HG02798 (cell line): ENCODE results near the gene GPN1.
"Not testable (repeated sequence)": the region's sequence is repeated elsewhere in the genome, so short reads cannot be mapped to it uniquely, and the experiment has no call there.

Source experiments
- ATAC-seq: cut with Tn5 transposase; IDR thresholded peaks from one replicate; pipeline ENCODE4 v1.9.1; 2021; ENCODE audit warnings: mild to moderate bottlenecking; ENCODE audit not compliant: unreplicated experiment, poor library complexity

GPN1 gene

DNA sequence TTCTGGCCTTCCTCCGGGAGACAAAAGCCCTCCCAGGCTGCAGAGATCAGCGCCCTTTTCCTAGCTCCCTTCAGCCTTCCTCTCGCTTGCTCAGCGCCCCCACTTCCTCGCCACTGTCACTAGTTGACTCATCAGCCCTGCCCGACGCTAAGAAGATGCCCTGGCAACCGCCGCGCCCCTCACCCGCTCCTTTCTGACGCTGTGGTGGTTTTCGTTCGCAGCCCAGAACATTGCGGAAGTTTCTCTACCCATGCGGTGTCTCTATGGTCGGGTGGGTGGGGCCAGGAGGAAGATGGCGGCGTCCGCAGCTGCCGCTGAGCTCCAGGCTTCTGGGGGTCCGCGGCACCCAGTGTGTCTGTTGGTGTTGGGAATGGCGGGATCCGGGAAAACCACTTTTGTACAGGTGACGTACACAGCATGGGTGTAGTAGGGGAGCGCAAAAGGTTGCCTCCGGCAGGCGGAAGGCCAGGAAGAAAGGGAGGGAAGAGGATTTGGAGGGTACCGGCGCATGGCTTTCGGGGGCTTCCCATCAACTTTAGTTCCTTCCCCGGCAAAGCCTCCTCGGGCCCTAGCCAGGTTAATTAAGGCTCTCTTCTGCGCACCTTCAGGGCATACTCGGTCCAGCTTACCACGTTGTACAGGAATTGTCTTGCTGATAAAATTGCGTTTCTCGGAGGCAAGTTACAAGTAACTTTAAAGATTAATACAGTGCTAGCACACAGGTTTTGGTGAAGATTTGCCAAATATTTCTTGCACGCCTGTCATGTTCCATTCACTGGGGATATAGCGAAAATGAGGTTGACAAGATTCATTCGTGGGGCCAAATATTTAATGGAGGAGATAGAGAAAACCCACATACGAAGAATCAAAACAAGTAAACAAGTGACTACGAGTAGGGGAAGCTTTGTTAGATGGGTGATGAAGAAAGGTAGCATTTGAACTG is at the start of gene GPN1, which contains the start of gene CCDC121:
Gene GPN1, plus strand, starts transcription at position 284 of the 943 bp plus-strand sequence. Its CDS starts 9 bp downstream, at position 293.
Gene CCDC121, minus strand, starts transcription at position 246 of the 943 bp plus-strand sequence. CDS start 1,213 bp downstream, outside the sequence.
- ATAC-seq: peak; percentile 99

DNA sequence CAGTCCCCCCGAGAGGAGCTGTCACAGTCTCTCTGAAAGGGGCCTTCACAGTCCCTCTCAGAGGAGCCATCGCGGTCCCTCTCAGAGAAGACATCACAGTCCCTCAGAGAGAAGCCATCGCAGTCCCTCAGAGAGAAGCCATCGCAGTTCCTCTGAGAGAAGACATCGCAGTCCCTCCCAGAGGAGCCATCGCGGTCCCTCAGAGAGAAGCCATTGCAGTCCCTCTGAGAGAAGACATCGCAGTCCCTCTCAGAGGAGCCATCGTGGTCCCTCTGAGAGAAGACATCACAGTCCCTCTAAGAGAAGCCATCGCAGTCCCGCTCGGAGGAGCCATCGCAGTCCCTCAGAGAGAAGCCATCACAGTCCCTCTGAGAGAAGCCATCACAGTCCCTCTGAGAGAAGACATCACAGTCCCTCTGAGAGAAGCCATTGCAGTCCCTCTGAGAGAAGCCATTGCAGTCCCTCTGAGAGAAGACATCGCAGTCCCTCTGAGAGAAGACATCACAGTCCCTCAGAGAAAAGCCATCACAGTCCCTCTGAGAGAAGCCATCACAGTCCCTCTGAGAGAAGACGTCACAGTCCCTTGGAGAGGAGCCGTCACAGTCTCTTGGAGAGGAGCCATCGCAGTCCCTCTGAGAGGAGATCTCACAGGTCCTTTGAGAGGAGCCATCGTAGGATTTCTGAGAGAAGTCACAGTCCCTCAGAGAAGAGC is 47.3 kb upstream of the GPN1 start:
- ATAC-seq: no peak

DNA sequence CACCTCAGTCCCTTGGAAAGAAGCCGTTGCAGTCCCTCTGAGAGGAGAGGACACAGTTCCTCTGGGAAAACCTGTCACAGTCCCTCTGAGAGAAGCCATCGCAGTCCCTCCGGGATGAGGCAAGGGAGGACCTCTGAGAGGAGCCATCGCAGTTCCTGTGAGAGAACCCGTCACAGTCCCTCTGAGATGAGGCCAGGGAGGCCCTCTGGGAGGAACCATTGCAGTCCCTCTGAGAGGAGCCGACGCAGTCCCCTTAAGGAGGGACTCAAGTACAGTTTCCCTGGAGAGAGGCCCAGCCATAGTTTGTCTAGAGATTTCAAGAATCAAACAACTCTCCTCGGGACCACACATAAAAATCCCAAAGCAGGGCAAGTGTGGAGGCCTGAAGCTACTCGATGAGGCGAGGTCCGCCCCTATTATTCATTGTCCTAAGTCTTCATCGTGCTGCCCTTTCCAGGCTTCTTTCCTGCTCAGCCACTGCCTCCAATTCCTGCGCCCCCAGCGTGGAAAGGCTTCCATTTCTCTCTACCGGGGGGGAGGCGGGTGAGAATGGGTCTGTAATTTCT is 46.6 kb upstream of the GPN1 start:
- ATAC-seq: no peak

DNA sequence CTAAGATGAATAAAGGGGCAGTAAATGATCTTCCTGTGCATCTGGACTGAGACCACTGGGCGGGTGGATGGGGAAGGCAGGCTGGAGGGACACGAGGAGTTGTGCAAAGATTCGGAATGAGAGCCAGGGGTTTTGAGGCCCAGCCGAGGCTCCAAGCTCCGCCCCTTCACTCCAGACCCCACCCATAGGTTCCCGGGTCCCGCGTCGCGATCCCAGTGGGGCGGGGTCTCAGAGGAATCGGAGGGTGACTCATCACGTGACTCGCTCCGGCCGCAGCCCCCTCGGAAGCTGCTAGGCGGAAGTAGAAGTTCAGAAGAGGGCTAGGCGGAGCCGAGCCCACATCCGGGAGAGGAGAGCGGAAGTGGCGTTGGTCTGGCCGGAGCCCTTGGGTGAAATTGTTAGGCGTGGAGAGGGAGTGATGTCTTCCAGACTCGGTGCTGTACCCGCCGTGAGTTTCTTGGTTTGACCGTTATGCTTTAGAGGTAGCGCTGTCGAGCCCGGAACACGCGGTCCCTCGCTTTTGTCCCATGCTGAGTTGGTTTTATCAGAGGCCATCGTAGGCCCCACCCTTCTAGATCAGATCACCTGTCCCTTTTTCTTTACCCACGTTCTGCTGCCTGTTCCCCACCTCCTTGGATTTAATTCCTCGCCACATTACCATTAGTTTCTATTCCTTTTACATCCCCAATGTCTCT is 46.0 kb upstream of the GPN1 start, which contains the start of gene ZNF512:
Gene ZNF512, plus strand, starts transcription at position 348 of the 695 bp plus-strand sequence. Its CDS starts 71 bp downstream, at position 419.
- ATAC-seq: peak; percentile 92

DNA sequence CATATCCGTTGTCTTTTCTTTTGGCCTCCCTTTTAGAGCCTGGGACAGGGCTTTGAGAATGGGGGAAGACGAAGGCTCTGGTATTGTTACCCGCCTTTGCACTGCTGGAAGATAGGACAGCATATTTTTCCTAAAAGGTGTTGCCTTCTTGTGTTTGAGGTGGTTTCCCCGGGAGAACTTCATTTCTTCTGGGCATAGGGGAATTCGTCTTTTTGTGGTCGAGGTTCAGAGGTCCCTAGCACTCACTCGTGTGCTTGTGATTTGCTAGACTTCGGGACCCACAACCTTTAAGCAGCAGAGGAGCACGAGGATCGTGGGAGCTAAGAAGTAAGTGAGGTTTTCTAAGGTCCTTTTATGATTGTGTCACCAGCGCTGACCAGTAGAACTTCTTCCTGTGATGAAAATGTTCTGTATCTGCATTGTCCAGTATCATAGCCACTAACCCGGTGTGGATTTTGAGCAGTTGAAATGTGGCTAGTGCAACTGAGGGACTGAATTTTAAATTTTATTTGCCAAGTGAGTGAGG is 45.4 kb upstream of the GPN1 start:
- ATAC-seq: no peak

DNA sequence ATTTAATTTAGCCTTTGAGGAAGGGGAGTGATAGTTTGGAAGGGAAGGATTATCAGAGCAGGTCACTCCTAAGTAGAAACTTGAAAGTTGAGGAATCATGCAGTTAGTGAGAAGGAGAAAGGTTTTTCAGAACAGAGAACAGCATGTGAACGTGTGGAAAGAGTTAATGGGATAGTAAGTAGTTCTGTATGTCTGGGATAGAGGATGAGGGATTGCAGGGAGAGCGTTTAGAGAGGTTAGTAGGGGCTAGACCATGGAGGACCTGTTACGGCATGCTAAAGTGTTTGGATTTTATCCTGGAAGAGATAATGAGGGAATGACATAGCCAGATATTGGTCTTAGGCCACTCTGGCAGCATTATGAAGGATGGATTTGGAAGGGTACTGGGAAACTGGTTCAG is 44.3 kb upstream of the GPN1 start:
- no peak for ATAC-seq

DNA sequence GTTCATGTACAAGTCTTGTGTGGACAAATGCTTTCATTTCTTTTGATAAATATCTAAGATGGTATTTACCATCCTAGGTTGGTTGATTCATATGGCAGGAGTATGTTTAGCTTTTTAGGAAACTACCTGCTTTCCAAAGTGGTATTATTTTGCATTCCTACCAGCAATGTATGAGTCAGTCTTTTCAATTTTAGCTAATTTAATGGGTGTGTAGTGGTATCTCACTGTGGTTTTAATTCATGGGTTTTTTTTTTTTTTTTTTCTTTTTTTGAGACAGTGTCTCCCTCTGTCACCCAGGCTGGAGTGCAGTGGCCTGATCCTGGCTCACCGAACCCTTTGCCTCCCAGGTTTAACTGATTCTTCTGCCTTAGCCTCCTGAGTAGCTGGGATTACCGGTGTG is 41.8 kb upstream of the GPN1 start:
- no peak for ATAC-seq

DNA sequence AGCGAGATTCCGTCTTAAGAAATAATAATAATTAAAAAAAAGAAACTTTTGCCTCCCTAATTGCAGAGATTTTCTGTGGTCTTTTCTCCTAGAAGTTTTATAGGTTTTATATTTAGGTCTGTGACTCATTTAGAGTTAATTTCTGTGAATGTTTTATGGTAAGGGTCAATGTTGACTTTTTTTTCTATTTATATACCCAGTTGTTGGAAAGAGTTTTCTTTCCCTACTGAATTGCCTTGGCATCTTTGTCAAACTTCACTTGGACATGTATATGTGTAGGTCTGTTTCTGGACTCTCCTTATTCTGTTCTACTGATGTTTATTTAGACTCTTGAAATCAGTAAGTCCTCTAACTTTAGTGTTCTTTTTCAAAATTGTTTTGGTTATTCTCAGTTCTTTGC is 40.5 kb upstream of the GPN1 start:
- ATAC-seq: no peak

DNA sequence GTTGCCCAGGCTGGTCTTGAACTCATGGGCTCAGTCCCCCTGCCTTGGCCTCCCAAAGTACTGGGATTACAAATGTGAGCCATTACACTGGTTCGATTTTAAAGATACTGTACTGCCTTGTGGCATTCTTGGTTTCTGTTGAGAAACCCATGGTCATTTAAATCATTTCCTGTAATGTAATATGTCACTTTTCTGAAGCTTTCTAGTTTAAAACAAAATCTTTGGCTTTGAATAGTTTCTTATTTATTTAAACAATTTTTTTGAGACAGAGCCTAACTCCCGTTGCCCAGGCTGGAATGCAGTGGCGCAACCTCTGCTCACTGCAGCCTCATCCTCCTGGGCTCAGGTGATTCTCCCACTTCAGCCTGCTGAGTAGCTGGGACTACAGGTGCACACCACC is 37.1 kb upstream of the GPN1 start:
- no peak for ATAC-seq

DNA sequence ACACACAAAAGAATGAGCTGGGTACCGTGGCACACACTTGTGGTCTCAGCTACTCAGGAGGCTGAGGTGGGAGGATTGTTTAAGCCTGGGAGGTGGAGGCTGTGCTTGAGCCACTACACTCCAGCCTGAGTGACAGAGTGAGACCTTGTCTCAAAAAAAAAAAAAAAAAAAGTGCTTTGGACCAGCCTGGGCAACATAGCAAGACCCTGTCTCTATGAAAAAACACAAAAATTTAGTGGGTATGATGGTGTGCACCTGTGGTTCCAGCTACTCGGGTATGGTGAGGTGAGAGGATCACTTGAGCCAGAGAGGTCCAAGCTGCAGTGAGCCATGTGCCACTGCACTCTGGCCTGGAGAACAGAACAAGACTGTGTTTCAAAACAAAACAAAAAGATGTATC is 35.6 kb upstream of the GPN1 start:
- ATAC-seq: no peak

DNA sequence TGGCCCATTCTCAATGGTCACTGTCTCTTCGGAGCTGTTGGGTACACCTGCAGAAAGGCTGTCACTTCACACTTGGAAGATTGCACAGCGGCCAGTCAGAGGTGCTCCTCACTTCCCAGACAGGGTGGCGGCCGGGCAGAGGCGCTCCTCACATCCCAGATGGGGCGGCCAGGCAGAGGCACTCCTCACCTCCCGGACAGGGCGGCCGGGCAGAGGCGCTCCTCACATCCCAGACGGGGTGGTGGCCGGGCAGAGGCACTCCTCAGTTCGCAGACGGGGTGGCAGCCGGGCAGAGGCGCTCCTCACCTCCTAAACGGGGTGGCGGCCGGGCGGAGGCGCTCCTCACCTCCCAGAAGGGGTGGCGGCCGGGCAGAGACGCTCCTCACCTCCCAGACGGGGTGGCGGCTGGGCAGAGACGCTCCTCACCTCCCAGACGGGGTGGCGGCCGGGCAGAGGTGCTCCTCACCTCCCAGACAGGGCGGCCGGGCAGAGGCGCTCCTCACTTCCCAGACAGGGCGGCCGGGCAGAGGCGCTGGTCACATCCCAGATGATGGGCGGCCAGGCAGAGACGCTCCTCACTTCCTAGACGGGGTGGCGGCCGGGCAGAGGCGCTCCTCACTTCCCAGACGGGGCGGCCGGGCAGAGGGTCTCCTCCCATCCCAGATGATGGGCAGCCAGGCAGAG is 34.7 kb upstream of the GPN1 start:
- not testable (repeated sequence) for ATAC-seq

DNA sequence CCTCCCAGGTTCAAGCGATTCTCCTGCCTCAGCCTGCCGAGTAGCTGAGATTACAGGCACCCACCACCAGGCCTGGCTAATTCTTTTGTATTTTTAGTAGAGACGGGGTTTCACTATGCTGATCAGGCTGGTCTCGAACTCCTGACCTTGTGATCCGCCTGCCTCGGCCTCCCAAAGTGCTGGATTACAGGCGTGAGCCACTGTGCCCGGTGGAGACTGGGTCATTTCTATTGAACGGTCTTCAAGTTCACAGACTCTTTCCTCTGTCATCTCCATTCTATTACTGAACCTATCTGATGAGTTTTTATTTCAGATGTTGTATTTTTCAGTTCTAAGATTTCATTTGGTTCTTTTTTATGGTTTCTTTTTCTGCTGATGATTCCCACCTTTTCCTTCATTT is 33.4 kb upstream of the GPN1 start:
- not testable (repeated sequence) for ATAC-seq

DNA sequence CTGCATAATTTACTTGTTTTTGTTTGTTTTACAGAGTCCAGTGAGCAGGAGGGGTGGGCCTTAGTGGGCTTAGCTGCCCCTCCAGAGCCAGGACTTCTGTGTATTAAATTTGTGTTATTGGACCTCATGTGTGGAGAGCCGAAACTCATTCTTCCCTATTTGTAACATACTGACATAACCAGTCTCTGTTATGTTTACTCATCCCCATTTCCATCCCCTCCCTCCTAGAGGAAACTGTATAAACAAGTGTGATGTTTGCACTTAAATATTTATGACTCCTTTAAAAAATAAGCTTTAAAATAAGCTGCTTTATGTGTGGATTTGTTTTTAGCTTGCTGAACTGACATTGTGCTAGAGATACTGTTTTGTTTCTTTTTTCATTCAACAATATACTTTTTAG is 32.2 kb upstream of the GPN1 start:
- no peak for ATAC-seq

DNA sequence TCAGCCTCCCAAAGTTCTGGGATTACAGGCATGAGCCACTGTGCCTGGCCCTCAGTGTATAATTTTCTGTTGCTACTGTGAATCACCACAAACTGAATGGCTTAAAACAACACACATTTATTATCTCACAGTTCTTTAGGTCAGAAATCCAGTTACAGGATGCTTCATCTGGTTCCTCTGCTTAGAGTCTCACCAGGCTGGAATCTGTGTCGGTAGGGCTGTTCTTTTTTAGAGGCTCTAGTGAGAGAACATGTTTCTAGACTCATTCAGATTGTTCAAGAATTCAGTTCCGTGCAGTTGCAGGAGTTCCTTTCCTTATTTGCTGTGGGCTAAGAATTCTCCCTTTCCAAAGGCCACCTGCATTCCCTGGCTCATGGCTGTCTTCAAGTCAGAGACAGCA is 22.2 kb upstream of the GPN1 start:
- no peak for ATAC-seq

DNA sequence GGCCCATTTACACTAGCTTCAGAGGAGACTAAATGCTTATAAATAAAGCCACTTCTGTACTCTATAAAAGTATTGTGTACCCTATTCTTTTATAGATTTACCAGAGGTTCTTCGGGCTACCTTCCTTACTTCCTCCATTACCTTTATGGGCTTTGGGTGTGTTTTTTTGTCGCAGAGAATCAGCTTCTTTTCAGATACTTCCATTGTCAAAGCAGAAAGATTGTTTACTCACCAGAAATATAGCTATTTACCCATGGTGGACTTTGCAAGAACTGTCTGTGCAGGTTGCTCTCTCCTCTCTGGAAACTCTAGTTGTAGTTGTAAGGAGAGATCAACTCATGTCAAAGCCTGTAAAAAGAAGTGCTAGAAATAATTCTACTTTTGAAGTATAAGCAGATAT is 14.9 kb upstream of the GPN1 start:
- no peak for ATAC-seq

DNA sequence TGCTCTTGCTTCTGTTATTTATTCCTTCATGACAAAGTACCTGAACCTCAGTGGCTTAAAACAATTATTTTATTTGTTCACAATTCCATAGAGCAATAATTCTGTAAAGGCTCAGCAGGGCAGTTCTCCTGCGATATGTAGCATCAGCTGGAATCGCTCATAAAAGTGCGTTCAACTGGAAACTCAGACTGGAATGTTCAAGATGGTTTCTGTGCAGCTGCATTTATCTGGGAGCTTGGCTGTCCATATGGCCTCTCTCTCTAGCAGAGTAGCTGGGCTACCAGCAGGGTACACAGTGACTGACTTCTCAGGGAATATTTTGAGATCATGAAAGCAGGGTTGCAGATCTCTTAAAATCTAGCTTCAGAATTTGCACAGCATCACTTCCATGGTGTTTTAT is 13.5 kb upstream of the GPN1 start:
- no peak for ATAC-seq

DNA sequence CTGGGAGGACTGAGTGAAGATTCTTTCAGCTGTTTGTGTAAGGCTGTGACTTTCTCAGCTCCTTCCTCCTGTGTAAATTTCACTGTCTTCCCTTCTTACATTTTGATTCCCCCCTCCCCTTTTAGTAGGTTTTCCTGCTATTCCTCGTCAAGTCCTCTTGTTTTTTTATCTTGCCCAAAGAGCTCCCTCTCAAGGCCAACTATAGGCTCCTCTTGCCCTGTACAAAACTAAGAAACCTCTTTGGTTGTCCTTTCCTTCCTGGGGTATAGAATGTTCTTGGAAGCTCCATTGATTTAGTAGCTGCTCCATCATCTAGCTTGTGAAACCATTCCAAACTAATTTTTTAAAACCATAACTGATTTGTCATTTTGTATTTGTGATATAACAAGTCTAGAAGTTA is 7.3 kb upstream of the GPN1 start:
- ATAC-seq: no peak

DNA sequence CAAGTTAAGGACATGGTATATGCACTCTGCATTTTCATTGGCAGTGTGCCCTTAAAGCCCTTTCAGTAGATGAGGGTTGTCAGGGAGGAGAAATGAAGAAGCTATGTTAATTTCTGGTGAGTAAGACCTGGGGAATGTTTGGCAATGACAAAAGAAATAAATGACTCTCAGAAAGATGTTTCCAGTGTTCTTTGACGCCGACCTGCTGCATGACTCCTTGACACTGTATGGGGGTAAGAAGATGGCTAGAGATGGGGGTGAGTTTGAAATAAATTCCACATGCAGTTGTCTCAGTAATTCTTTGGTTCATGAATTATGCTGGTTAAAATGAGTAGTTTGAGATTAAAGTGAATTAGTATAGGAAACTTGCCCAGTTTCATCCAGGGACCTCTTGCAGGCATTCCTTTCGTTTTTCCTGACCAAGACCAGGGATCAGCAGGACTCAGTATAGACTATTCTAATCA is 5.9 kb upstream of the GPN1 start:
- no peak for ATAC-seq

DNA sequence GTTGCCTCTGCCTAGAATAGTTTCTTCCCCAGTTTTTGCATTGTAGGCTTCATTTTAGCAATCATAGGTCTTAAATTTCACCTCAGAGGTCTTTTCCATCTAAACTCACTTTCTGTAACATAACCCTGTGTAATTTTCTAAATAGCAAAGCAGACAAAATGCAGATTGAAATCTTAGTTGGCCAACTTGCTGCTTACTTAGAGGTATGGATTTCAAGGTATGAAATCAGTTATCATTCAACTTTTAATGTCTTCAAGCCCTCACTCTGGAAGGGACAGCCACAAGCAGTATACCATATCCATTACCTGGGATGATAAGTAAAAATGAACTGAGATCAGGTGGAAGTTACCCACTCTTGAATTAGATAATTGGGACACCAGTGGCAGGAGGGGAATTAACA is 3.9 kb upstream of the GPN1 start:
- ATAC-seq: no peak
